ENCODE results near the gene UGT1A10.
"Not testable (repeated sequence)": the region's sequence is repeated elsewhere in the genome, so short reads cannot be mapped to it uniquely, and the experiment has no call there.

Gene UGT1A10

GRCh38 chr2:233691443-233692433 is 55.5 kb downstream of the UGT1A10 start:
- H3K4me3 ChIP-seq (replicated peaks; ENCODE audit: low read depth, low read length): no peak overlapping the region
- TF ChIP-seq CTCF (IDR thresholded peaks at IDR 0.05; ENCODE audit: low read depth, low read length, missing control alignments): no peak
- no peak for DNase-seq (ENCODE audit: extremely low read depth, low read depth)

GRCh38 chr2:233692648-233693047 is 56.4 kb downstream of the UGT1A10 start, which contains the start of gene UGT1A6:
TSS of gene UGT1A6 (plus strand) at chr2:233692890. CDS start at chr2:233693005, 115 bp downstream.
- H3K4me3 ChIP-seq (replicated peaks; ENCODE audit: low read depth, low read length): no peak within 1 kb of the TSS
- no peak for TF ChIP-seq CTCF (IDR thresholded peaks at IDR 0.05; ENCODE audit: low read depth, low read length, missing control alignments)
- no peak for DNase-seq (ENCODE audit: extremely low read depth, low read depth)

GRCh38 chr2:233693963-233694362 is 57.7 kb downstream of the UGT1A10 start:
- H3K4me3 ChIP-seq (replicated peaks; ENCODE audit: low read depth, low read length): no peak overlapping the region
- no peak for DNase-seq (ENCODE audit: extremely low read depth, low read depth)
- no peak for TF ChIP-seq CTCF (IDR thresholded peaks at IDR 0.05; ENCODE audit: low read depth, low read length, missing control alignments)

GRCh38 chr2:233698740-233699139 is 62.5 kb downstream of the UGT1A10 start:
- DNase-seq (ENCODE audit: extremely low read depth, low read depth): no peak
- TF ChIP-seq CTCF (IDR thresholded peaks at IDR 0.05; ENCODE audit: low read depth, low read length, missing control alignments): no peak
- no peak overlapping the region for H3K4me3 ChIP-seq (replicated peaks; ENCODE audit: low read depth, low read length)

GRCh38 chr2:233699424-233700027 is 63.3 kb downstream of the UGT1A10 start:
- DNase-seq (ENCODE audit: extremely low read depth, low read depth): no peak
- no peak overlapping the region for H3K4me3 ChIP-seq (replicated peaks; ENCODE audit: low read depth, low read length)
- no peak for TF ChIP-seq CTCF (IDR thresholded peaks at IDR 0.05; ENCODE audit: low read depth, low read length, missing control alignments)

GRCh38 chr2:233700028-233700635 is 63.9 kb downstream of the UGT1A10 start:
- no peak for TF ChIP-seq CTCF (IDR thresholded peaks at IDR 0.05; ENCODE audit: low read depth, low read length, missing control alignments)
- no peak overlapping the region for H3K4me3 ChIP-seq (replicated peaks; ENCODE audit: low read depth, low read length)
- no peak for DNase-seq (ENCODE audit: extremely low read depth, low read depth)

- not testable (repeated sequence) for H3K4me3 ChIP-seq (replicated peaks; ENCODE audit: low read depth, low read length); DNase-seq (ENCODE audit: extremely low read depth, low read depth)
Measured at GRCh38 chr2:233700842-233701241, 64.6 kb downstream of the UGT1A10 start.
